HT-29 (cell line): ENCODE results near the gene NUP93. TPM values are rescaled to one million over a fixed set of nuclear protein-coding genes. Genes with fewer than 3 reads are reported as not detected.
"Not testable (repeated sequence)": the region's sequence is repeated elsewhere in the genome, so short reads cannot be mapped to it uniquely, and the experiment has no call there.

Source experiments
- DNase-seq: peaks from one replicate; pipeline ENCODE4 v3.0.0-alpha.2; 2015; ENCODE audit warnings: low spot score
- total RNA-seq: library from RNA; depleted of rRNA; stranded (reverse); fragments of >200 nt; shearing (Covaris generic); gene quantifications from 2 replicates; pipeline ENCODE4 v1.2.3, GENCODE V29; 2014

The NUP93 gene
- total RNA-seq, 1 experiment from 2014 or later = 94.6 TPM

GRCh38 chr16:56868175-56868574, 138.2 kb downstream of the NUP93 start:
- DNase-seq = no peak

- not testable (repeated sequence) for DNase-seq
Measured at GRCh38 chr16:56868766-56869165, 138.8 kb downstream of the NUP93 start.

- peak; percentile 24 for DNase-seq
Measured at GRCh38 chr16:56869513-56870275, 139.8 kb downstream of the NUP93 start.

DNA sequence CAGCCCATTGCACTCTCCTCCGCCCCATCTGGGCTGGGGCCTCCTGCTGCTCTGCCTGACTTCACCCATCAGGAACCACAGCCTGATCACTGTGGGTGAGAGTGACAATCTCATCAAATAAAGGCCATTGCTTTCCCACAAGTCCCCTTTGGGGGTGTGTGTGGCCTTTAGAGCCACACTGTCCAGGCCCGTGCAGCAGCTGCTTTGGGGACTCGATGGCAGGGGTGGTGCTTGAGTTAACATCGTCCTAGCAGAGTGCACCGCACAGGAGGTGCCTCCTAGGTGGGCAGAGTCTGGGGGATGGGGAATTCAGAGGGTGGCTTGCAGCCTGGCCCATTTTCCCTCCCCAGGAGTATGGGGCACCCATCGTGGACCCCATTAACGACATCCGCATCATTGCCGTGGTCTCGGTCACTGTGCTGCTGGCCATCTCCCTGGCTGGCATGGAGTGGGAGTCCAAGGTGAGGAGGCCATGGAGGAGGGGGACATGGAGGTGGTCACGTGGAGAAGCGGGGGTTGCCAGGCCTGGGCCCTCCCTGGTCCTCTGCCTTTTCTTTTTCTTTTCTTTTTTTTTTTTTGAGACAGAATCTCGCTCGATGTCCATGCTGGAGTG, 140.5 kb downstream of the NUP93 start:
- no peak for DNase-seq

- DNase-seq = no peak
Measured at GRCh38 chr16:56871172-56871593, 141.3 kb downstream of the NUP93 start.

DNA sequence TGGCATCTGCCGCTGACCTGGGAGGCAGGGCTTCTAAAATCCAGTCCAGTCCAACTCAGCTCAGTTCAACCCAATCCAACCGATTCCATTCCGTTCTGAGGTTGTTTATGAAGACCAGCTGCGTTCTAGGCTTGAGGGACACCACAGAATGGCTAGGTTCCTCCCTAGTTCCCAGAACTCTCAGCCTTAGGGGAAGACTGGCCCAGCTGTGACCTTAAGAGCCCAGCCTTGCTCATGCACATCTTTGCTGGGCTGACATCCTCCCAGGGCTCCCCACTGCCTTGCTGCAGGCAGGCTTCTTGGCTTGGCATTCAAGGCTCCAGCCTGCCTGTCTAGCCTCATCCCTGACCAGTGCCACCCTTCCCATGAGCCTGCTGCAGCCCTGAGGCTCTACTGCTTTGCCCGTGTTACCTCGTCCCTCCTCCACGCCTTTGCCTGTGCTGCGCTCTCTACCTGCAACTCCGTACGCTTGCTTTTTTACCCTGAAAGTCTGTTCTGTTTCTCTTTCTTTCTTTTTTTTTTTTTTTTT, 143.0 kb downstream of the NUP93 start:
- DNase-seq = no peak

DNA sequence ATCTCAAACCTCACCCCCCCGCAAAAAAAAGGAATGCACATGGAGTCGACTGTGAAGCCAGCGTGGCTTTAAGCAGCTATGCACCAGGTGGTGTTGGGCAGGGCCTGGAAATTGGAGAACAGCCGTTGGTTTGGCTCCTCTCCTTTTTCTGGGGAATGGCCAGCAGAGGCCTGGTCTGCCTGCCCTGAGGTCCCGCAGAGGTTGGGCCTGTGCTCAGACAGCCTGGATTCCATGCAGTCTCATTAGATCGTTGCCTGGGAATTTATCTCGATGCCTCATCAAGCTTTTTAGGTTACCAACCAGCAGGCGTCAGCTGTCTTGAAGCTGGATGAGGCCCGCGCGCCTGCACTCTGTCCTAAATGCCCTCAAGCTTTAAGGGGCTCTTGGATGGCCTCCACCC, 144.9 kb downstream of the NUP93 start:
- no peak for DNase-seq

DNA sequence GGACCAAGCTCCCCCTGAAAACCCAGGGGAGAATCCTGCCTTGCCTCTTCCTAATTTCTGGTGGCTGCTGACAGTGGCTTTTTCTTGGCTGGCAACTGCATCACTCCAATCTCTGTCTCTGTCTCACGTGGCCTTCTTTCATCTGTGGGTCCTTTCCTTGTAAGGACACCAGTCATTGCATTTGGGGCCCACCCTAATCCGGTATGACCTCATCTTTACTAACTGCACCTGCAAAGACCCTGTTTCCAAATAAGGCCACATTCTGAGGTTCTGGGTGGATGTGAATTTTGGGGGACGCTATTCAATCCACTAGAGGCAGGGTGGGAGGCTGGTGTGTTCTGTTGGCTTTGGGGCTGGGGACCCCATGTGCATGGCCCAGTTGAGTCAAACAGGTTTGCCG, 146.1 kb downstream of the NUP93 start:
- DNase-seq = no peak

GRCh38 chr16:56877486-56878182, 147.7 kb downstream of the NUP93 start:
- no peak for DNase-seq

GRCh38 chr16:56878282-56878854, 148.4 kb downstream of the NUP93 start:
- DNase-seq = no peak

DNA sequence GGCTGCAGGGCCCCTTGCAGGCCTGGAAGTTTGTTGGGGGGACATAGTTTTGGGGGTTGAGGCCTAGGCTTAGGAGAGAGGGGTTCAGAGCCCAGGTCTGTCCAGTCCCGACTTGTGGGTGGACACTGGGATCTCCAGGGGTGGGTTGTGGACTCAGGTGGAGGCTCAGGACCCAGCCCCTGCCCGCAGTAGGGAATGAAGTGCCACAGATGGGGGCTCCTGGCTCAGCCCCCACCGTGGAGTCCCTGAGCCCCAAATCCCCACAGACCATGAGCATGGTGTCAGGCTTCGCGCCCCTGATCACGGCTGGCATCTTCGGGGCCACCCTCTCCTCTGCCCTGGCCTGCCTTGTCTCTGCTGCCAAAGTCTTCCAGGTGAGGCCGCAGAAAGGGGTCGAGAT, 149.3 kb downstream of the NUP93 start:
- DNase-seq = no peak

GRCh38 chr16:56880176-56880575, 150.2 kb downstream of the NUP93 start:
- DNase-seq = no peak

DNA sequence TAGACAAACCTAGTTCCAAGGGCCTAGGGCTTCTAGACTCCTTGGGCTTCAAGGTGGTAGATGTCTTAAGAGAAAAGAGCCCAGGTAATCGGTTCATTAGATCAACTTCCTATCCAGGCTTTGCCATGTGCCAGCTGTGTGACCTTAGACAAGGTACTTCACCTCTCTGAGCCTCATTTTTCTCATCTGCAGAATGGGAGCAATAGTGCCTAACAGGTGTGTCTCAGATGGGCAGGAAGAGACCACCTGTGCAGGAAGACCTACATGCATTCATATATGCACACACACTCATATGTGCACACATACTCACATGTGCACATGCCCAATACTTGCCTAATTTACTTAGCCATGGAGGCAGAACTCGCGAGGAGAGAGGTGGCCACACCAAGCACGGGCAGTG, 150.8 kb downstream of the NUP93 start:
- DNase-seq = no peak

DNA sequence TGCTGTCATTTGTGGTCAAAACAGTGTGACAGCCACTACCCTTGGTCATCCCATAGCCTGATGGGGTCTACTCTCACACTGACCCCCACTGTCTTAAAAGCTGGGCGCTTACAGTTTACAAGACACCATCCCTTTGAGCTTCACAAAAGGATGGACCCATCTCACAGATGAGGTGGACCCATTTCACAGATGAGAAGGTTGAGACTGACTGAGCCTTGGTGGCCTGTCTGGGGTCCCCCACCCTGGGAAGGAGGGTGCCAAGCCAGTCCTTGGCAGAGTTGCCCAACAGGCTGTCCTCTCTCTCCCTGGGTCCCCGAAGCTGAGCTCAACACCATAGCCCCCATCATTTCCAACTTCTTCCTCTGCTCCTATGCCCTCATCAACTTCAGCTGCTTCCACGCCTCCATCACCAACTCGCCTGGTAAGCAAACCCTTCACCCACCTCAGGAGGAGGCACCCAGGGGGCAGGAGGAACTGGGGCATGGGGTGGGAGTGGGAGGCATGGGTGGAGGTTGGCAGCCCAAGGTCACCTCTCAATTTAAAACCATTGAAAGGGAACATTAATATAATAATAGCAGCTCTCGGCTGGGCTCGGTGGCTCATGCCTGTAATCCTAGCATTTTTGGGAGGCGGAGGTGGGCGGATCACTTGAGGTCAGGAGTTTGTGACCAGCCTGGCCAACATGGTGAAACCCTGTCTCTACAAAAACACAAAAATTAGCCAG, 152.3 kb downstream of the NUP93 start:
- no peak for DNase-seq

GRCh38 chr16:56883586-56883985, 153.7 kb downstream of the NUP93 start:
- no peak for DNase-seq

- no peak for DNase-seq
Measured at GRCh38 chr16:56884026-56884582, 154.2 kb downstream of the NUP93 start.

DNA sequence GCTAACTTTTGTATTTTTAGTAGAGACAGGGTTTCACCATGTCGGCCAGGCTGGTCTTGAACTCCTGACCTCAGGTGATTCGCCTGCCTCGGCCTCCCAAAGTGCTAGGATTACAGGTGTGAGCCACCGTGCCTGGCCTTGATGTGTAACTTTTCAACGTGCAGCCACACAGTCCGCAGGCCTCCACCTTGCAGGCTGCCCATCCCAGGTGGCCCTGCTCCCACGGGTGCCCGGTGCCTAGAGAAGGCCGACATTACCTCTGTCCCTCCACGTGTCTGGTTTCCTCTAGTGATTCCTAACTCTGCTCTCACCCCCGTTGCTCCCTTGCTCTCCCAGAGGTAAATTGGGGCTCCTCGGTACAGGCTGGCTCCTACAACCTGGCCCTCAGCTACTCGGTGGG, 155.0 kb downstream of the NUP93 start:
- DNase-seq = not testable (repeated sequence)

DNA sequence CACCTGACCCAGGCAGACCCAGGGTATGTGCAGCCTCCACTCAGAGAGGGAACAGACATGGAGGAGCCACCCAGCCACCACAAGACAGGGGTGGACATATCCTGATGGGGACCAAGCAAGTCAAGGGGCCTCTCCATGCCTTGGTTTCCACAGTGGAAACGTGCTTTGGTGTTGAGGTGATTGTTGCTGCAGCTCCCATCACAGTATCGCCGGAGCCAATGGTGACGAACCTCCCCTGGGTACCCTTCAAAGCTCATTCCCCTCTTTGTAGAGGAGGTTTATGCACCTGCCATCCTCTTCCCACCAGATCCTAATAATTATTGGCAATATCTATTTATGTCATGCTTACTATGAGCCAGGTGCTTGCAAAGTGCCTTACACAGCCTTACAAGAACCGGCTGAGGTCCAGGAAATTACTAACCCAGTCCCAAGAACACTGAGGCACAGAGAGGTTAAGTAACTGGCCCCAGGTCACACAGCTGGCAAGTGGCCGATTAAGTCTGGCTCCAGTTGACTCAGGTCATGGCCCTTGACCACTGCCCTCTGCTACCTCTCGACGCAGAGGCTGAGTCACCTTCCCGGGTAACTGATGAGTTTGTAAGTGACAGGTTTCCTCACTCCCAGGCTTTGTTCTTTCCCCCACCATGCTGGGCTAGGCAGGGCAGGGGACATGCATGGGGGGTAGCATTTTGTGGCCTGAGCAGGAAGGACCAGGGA, 155.7 kb downstream of the NUP93 start:
- DNase-seq = no peak

- no peak for DNase-seq
Measured at GRCh38 chr16:56886296-56886695, 156.4 kb downstream of the NUP93 start.

DNA sequence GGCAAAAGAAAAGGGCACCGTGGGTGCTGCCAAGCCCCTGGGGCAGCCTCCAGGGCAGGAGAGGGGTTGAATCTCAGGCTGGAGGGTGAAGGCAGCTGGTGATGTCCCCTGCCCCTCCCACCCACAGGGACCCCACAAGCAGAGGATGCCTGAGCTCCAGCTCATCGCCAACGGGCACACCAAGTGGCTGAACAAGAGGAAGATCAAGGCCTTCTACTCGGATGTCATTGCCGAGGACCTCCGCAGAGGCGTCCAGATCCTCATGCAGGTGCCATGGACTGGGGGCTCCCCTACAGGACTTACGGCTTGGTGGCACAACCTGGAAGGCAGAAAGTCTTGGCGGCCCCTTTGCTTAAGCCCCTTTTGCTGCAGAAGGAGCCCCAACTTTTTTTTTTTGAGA, 156.9 kb downstream of the NUP93 start:
- no peak for DNase-seq
